GM10266 (cell line): Measurements from ENCODE around the gene LRMDA.

Source experiments
- DNase-seq: peaks from one replicate; pipeline ENCODE4 v3.0.0; 2012; ENCODE audit errors: extremely low spot score
- TF ChIP-seq, protein P1 (sequence below): IDR thresholded peaks from 2 replicates; pipeline ENCODE4 v1.5.1; 2012; ENCODE audit warnings: mild to moderate bottlenecking, low read depth; ENCODE audit not compliant: control insufficient read depth, insufficient read depth; ENCODE audit errors: missing control alignments

Gene LRMDA

DNA sequence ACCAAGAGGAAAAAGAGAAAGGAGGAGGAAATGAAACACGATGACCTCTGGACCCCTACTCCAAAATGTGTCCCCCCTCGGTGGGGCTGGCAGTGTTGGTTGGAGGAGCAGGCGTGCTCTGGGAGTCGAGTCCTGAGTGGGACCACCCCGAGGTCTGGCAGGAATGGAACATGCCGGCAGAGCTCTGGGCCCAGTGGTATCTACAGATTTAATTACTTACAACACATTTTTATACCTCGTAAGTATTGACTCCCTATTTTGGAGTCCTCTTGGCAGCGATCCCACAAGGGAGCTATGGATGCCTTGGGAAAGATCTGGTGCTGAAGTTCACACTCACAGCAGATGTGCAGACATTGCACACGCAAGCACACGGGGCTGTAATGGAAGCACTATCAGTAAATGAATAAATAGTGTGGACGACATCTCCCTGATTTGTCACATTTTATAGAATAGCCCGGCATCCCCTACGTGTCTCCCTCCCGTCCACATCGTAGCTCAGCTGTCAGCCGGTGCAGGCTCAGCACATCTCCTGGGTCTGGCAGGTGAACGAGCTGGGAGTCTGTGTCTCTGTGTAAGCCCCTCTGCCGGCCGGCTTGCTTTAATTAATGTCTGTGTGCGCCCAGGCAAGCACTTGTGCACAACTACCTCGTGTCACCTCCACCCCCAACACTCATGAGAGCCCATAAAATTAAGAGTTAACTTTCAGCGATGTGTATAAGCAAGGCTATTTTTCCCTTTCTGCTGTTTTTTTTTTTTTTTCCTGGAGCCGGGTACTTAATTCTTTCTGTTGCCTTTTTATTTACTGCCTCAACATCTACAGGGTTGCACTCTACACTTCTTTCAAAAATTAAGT is 603.2 kb downstream of the LRMDA start:
- TF ChIP-seq, protein P1, sequence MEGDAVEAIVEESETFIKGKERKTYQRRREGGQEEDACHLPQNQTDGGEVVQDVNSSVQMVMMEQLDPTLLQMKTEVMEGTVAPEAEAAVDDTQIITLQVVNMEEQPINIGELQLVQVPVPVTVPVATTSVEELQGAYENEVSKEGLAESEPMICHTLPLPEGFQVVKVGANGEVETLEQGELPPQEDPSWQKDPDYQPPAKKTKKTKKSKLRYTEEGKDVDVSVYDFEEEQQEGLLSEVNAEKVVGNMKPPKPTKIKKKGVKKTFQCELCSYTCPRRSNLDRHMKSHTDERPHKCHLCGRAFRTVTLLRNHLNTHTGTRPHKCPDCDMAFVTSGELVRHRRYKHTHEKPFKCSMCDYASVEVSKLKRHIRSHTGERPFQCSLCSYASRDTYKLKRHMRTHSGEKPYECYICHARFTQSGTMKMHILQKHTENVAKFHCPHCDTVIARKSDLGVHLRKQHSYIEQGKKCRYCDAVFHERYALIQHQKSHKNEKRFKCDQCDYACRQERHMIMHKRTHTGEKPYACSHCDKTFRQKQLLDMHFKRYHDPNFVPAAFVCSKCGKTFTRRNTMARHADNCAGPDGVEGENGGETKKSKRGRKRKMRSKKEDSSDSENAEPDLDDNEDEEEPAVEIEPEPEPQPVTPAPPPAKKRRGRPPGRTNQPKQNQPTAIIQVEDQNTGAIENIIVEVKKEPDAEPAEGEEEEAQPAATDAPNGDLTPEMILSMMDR: no peak
- DNase-seq: no peak

DNA sequence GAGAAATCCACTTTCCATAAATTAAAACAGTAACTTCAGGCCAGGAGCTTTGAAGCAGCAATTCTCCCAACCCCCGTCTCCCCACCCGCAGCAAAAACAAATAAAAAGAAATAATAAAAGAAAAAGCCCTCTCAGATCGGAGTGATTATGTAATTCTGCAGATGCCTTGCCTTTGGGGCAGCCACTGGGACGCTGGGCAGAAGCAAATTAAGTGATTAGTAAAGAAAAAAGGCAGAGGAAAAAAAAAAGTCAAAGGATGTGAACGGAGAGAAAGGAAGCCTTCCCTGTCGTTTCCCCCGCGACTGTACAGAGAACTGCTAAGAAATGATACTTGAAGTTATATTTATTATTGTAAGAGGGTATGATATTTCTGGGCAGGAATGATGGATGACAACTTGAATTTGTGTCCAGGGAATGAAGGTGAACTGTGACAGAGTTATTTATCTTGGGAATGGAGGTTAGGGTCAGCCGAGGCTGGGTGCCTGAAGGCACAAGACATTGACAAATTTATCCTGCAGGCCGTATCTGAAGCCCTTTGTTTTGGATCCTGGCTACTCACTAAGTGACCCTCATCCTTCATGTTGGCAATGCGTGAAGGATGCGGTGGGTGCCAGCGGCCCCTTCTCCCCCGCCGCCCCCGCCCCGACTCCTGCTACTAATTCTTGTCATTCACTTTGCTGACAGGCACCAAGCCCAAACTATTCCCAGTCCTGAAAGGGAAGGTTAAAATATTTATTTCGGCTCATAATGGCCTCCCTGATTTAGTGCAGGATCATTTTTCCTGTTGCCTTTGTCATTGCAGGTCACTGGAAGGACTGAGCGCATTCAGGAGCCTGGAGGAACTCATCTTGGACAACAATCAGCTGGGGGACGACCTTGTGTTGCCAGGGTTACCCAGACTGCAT is 604.0 kb downstream of the LRMDA start:
- TF ChIP-seq, protein P1: no peak
- DNase-seq: no peak

DNA sequence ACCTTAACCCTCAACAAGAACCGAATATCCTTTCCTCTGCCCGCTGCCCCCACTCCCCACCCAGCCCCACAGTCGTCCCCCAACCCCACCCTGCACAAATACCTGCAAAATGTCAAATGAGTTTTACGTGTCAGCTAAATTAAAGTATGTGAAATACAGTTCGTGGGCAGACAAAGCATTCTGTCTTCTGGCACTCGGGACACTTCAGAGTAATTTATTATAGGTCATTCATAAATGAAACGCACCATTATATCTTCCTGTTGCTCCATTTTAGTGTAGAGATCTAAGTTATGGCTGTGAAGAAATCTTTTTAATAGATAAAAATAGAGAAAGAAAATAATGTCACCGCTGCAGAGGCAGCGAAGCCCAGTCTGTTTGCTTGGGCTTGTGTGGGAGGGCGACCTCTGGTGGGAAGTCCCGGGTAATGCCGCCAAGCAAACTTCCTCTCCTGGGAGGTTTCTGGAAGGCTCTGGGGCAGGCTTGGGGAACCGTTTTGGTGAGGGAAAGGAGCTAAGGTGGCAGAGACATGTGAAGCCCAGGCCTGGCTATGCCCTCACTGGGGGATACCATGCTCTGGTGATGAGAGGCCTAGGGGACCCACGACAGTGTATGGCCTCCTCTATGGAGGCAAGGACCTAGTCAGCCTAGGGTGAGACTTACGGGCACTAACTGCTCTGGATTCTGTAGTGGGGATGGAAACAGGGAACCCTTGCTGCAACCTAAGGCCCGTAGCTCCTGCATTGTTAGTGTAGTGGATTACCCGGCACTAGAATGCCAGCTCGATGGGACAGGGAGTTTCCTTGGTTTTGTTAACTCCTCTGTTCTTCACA is 604.9 kb downstream of the LRMDA start:
- TF ChIP-seq, protein P1: peak; percentile 76
- peak; percentile 68 for DNase-seq

DNA sequence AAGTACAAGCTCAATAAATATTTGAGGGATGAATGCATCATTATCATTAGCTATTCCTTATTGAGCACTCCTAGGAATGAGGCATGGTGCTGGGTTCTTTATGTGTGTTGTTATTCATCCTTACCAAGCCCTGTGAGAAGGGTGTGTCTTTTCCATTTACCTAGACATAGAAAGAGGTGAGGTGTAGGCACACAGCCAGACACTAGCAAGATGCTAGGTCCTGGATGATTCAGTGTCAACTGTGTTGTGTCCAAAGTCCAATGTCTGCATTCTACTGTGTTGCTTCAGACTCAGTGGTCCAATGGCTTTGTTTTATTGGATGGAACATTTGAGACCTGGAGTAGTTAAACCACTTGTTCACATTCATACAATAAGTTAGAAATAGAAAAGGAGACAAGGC is 605.5 kb downstream of the LRMDA start:
- DNase-seq: no peak
- TF ChIP-seq, protein P1: no peak

DNA sequence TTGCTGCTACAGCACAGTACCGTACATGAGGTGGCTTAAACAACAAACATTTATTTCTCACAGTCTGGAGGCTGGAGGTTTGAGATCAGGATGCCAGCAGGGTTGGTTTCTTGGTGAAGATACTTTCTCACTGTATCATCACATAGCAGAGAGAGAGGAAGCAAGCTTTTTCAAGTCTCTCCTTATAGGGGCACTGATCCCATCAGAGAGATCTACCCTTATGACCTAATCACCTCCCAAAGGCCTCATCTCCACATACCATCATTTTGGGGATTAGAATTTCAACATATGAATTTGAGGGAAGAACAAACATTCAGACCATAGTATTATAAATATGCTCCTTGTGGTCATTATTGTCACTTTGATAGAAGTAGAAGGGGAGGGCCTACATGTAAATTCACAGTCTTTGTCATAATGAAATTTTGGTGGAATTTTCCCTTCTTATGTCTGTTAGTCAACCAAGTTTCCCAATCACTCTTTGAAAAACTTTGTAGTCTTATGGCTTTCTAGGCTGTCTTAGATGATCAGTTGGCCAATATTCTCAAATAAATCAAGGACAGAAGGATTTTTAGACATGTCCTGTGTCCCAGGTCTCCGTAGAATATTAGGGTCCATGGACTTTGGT is 606.2 kb downstream of the LRMDA start:
- DNase-seq: no peak
- TF ChIP-seq, protein P1: no peak

DNA sequence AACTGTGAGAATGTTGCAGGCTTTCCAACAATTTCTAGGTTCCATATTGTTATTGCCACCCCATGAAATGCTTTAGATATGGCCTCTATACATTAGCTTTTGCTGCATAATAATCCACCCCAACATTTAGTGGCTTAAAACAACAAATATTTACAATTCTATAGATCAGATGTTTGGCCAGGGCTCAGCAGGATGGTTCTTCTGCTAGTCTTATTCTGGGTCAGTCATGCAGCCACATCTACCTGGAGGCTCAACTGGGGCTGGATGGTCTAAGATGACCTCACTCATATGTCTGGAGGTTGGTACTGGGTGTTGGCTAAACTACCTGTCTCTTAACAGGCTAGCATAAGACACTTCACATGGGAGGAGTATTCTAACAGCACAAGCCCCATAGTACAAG is 607.3 kb downstream of the LRMDA start:
- TF ChIP-seq, protein P1: no peak
- DNase-seq: no peak
